HFFc6 (cell line): ENCODE results near the gene UBXN6. TPM values are rescaled to one million over a fixed set of nuclear protein-coding genes. Genes with fewer than 3 reads are reported as not detected.

Experiments used
- DNase-seq: peaks from one replicate; pipeline ENCODE4 v3.0.0-alpha.2; 2018
- H3K27ac Mint-ChIP-seq: 2 replicates; pipeline ENCODE4 v1.8.0; 2020; ENCODE audit warnings: mild to moderate bottlenecking, mixed read lengths
- H3K27me3 Mint-ChIP-seq: 2 replicates; pipeline ENCODE4 v1.8.0; 2021; ENCODE audit warnings: mild to moderate bottlenecking, moderate library complexity, mixed read lengths; ENCODE audit not compliant: insufficient read depth
- H3K36me3 Mint-ChIP-seq: 2 replicates; pipeline ENCODE4 v1.8.0; 2021; ENCODE audit warnings: low read depth, mixed read lengths
- H3K4me1 Mint-ChIP-seq: 2 replicates; pipeline ENCODE4 v1.8.0; 2020; ENCODE audit warnings: low read depth, mixed read lengths
- H3K4me3 Mint-ChIP-seq: 2 replicates; pipeline ENCODE4 v1.8.0; 2020; ENCODE audit warnings: mild to moderate bottlenecking, moderate library complexity, mixed read lengths
- H3K9me3 Mint-ChIP-seq: 2 replicates; pipeline ENCODE4 v1.8.0; 2020; ENCODE audit warnings: mild to moderate bottlenecking, mixed read lengths
- CTCF ChIP-seq: fragments of 200-600 bp; sonication (generic); IDR thresholded peaks from 2 replicates; pipeline ENCODE4 v1.5.0; 2021; ENCODE audit warnings: antibody characterized with exemption, mild to moderate bottlenecking
- total RNA-seq, 6 experiments: library from RNA; stranded (reverse); fragmentation: NEBNext Ultra II Directional; extraction: Animal tissue kit (Norgen Biotek cat#: 25700); gene quantifications; 2 replicates in 1 of 6; 3 replicates in 5 of 6; pipeline ENCODE4 v1.2.3, GENCODE V29; 2021

The UBXN6 gene
- total RNA-seq, 6 experiments from 2014 or later: 124 to 142 (median 131) TPM

GRCh38 chr19:4482721-4483364 is 25.2 kb upstream of the UBXN6 start:
- H3K4me1 Mint-ChIP-seq: no peaks in the 10 kb centered on the region
- no peak overlapping the region for H3K27ac Mint-ChIP-seq
- peaks cover 2% of the 10 kb centered on the region; the same call in 1 of the 2 replicates for H3K27me3 Mint-ChIP-seq
- H3K36me3 Mint-ChIP-seq: peaks cover 19% of the 10 kb centered on the region
- no peaks in the 10 kb centered on the region for H3K9me3 Mint-ChIP-seq
- H3K4me3 Mint-ChIP-seq: no peak overlapping the region
- no peak for TF ChIP-seq CTCF
- no peak for DNase-seq

- H3K4me1 Mint-ChIP-seq: peaks cover 13% of the 10 kb centered on the region
- H3K27ac Mint-ChIP-seq: no peak overlapping the region
- H3K27me3 Mint-ChIP-seq: peaks cover 3% of the 10 kb centered on the region; the same call in 1 of the 2 replicates
- H3K36me3 Mint-ChIP-seq: peaks cover 9% of the 10 kb centered on the region; the same call in 1 of the 2 replicates
- no peaks in the 10 kb centered on the region for H3K9me3 Mint-ChIP-seq
- no peak for TF ChIP-seq CTCF
- no peak overlapping the region for H3K4me3 Mint-ChIP-seq
- no peak for DNase-seq
These were observed 19.6 kb upstream of the UBXN6 start for GRCh38 chr19:4477034-4477801.

GRCh38 chr19:4474514-4475022 is 17.0 kb upstream of the UBXN6 start:
- Mint-ChIP-seq H3K4me1 (peaks cover 19% of the 10 kb centered on the region), H3K4me3 (peak overlapping the region; percentile 93), H3K27me3 (peaks cover 3% of the 10 kb centered on the region; the same call in 1 of the 2 replicates), H3K9me3 (no peaks in the 10 kb centered on the region), H3K27ac (peak overlapping the region; percentile 81), H3K36me3 (peaks cover 9% of the 10 kb centered on the region; the same call in 1 of the 2 replicates)
- TF ChIP-seq CTCF: no peak
- DNase-seq: peak; percentile 55

GRCh38 chr19:4473763-4474513 is 16.3 kb upstream of the UBXN6 start:
- Mint-ChIP-seq H3K36me3 (peaks cover 9% of the 10 kb centered on the region; the same call in 1 of the 2 replicates), H3K4me1 (peaks cover 19% of the 10 kb centered on the region), H3K4me3 (peak overlapping the region; percentile 93), H3K27me3 (peaks cover 3% of the 10 kb centered on the region; the same call in 1 of the 2 replicates), H3K9me3 (no peaks in the 10 kb centered on the region), H3K27ac (peak overlapping the region; percentile 81)
- TF ChIP-seq CTCF: no peak
- DNase-seq: no peak

- no peak for TF ChIP-seq CTCF
- Mint-ChIP-seq H3K9me3 (no peaks in the 10 kb centered on the region), H3K36me3 (peaks cover 9% of the 10 kb centered on the region; the same call in 1 of the 2 replicates), H3K27me3 (peaks cover 3% of the 10 kb centered on the region; the same call in 1 of the 2 replicates), H3K4me3 (peak overlapping the region; percentile 93), H3K4me1 (peaks cover 19% of the 10 kb centered on the region), H3K27ac (peak overlapping the region; percentile 81)
- DNase-seq: no peak
These were observed 15.6 kb upstream of the UBXN6 start for GRCh38 chr19:4473011-4473762.
